ENCODE results near the gene PCDHGB6. TPM values are rescaled to one million over a fixed set of nuclear protein-coding genes. Genes with fewer than 3 reads are reported as not detected.

The PCDHGB6 gene
- total and polyA plus RNA-seq, 9 of the 15 experiments (the other 6 are each of a cell fraction or from before 2014, with no cell fraction given) = 0.01 to 0.11 (median 0.07) TPM; not detected in 1

- TF ChIP-seq SLC30A9 (CRISPR knock-in tag; IDR thresholded peaks at IDR 0.05) (no peak), KDM5B (IDR thresholded peaks at IDR 0.05; ENCODE audit: insufficient replicate concordance, low read depth, low read length) (no peak), CTCF (IDR thresholded peaks at IDR 0.05 in 2 of 3, conservative IDR thresholded peaks at IDR 0.05 in 1 of 3; ENCODE audit: insufficient read depth in 2 of 3, low read depth in 1 of 3, low read length in 3 of 3) (peak; percentile 53 to 85 (median 72)), C11orf30 (IDR thresholded peaks at IDR 0.05; ENCODE audit: low read depth) (no peak), TEAD2 (tag; IDR thresholded peaks at IDR 0.05) (no peak), TAF15 (IDR thresholded peaks at IDR 0.05; ENCODE audit: low read depth, low read length) (no peak), NCOA1 (IDR thresholded peaks at IDR 0.05; ENCODE audit: low read depth) (no peak), NRF1 (conservative IDR thresholded peaks at IDR 0.05 in 1 of 2, IDR thresholded peaks at IDR 0.05 in 1 of 2) (no peak), ZNF561 (CRISPR knock-in tag; conservative IDR thresholded peaks at IDR 0.05) (no peak), ARID3A (IDR thresholded peaks at IDR 0.05; ENCODE audit: borderline replicate concordance, low read depth, low read length) (peak; percentile 67; the same call in 1 of the 2 replicates), SRSF3 (IDR thresholded peaks at IDR 0.05; ENCODE audit: insufficient read depth, low read length) (no peak), TAF1 (IDR thresholded peaks at IDR 0.05; ENCODE audit: control insufficient read depth, extremely low read depth, insufficient read depth, low read length, severe bottlenecking) (no peak)
Observed at GRCh38 chr5:141430332-141431113, 22.7 kb downstream of the PCDHGB6 start, which contains the start of gene PCDHGA12 (continued).

Data from K562 (cell line).